ENCODE results near the gene ZNF536. TPM values are rescaled to one million over a fixed set of nuclear protein-coding genes. Genes with fewer than 3 reads are reported as not detected.

Gene ZNF536
- total and polyA plus RNA-seq, 2 of the 4 experiments (the other 2 are of a cell fraction): not detected

- H2BK120ac ChIP-seq (ENCODE audit: low read depth, low read length): no peak overlapping the region
- H2BK5ac ChIP-seq (ENCODE audit: low read depth, low read length, poor library complexity, severe bottlenecking): no peak overlapping the region
- no peak overlapping the region for H4K91ac ChIP-seq (ENCODE audit: insufficient read depth, low read depth, low read length)
- H3K79me1 ChIP-seq (ENCODE audit: low read depth in 1 of 2, low read length in 2 of 2): no peaks in the 10 kb centered on the region
- H3K4me3 ChIP-seq (ENCODE audit: insufficient read depth, low read depth, low read length): no peak overlapping the region
- TF ChIP-seq, protein P1, sequence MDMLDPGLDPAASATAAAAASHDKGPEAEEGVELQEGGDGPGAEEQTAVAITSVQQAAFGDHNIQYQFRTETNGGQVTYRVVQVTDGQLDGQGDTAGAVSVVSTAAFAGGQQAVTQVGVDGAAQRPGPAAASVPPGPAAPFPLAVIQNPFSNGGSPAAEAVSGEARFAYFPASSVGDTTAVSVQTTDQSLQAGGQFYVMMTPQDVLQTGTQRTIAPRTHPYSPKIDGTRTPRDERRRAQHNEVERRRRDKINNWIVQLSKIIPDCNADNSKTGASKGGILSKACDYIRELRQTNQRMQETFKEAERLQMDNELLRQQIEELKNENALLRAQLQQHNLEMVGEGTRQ (IDR thresholded peaks at IDR 0.05; ENCODE audit: low read depth, low read length): no peak
- TF ChIP-seq RFX5 (IDR thresholded peaks at IDR 0.05; ENCODE audit: low read depth, low read length) (no peak), CHD1 (IDR thresholded peaks at IDR 0.05; ENCODE audit: low read depth, low read length) (no peak), MAFK (IDR thresholded peaks at IDR 0.05; ENCODE audit: low read depth, low read length) (no peak), CTCF (conservative IDR thresholded peaks at IDR 0.05; ENCODE audit: low read depth, low read length) (no peak), SMC3 (IDR thresholded peaks at IDR 0.05; ENCODE audit: low read depth, low read length) (no peak), MAZ (IDR thresholded peaks at IDR 0.05; ENCODE audit: borderline replicate concordance, low read depth, low read length) (no peak), FOS (IDR thresholded peaks at IDR 0.05; ENCODE audit: low read depth, low read length) (no peak), CEBPB (IDR thresholded peaks at IDR 0.05; ENCODE audit: low read depth, low read length) (no peak), BHLHE40 (IDR thresholded peaks at IDR 0.05; ENCODE audit: low read depth, low read length) (no peak), MXI1 (IDR thresholded peaks at IDR 0.05; ENCODE audit: borderline replicate concordance, low read depth, low read length) (no peak), POLR2A (IDR thresholded peaks at IDR 0.05; ENCODE audit: low read depth, low read length) (no peak), RAD21 (IDR thresholded peaks at IDR 0.05; ENCODE audit: low read length) (no peak), NFE2L2 (IDR thresholded peaks at IDR 0.05; ENCODE audit: low read depth, low read length) (no peak), RCOR1 (IDR thresholded peaks at IDR 0.05; ENCODE audit: insufficient replicate concordance, low read length) (no peak)
- TF ChIP-seq, protein P2, sequence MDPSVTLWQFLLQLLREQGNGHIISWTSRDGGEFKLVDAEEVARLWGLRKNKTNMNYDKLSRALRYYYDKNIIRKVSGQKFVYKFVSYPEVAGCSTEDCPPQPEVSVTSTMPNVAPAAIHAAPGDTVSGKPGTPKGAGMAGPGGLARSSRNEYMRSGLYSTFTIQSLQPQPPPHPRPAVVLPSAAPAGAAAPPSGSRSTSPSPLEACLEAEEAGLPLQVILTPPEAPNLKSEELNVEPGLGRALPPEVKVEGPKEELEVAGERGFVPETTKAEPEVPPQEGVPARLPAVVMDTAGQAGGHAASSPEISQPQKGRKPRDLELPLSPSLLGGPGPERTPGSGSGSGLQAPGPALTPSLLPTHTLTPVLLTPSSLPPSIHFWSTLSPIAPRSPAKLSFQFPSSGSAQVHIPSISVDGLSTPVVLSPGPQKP (IDR thresholded peaks at IDR 0.05; ENCODE audit: borderline replicate concordance, low read depth, low read length): no peak
- no peak overlapping the region for H3K9ac ChIP-seq (ENCODE audit: low read depth, low read length)
- H3K18ac ChIP-seq (ENCODE audit: low read depth, low read length): no peak overlapping the region
- H4K8ac ChIP-seq (ENCODE audit: low read depth in 2 of 2, low read length in 2 of 2): no peak overlapping the region
- peaks cover 35% of the 10 kb centered on the region; the same call in 1 of the 2 replicates for H3K9me3 ChIP-seq (ENCODE audit: control insufficient read depth, insufficient read depth, low read length)
- dilution Hi-C loops (cut with HindIII; ENCODE audit: low sequenced_read_pairs, unreplicated experiment) (no loop called here), intact Hi-C loops (cut with micrococcal nuclease) (no loop called here), in situ Hi-C loops (cut with MboI; ENCODE audit: low sequenced_read_pairs) (no loop called here)
- no peak overlapping the region for H3K4me2 ChIP-seq (ENCODE audit: low read depth, low read length)
- no peak overlapping the region for H2AK5ac ChIP-seq (ENCODE audit: low read depth, low read length)
- CTCF ChIA-PET: no interaction called here
- H3K4ac ChIP-seq (ENCODE audit: low read depth, low read length): no peak overlapping the region
- no peak overlapping the region for H2AK9ac ChIP-seq (replicated peaks; ENCODE audit: low read depth, low read length, poor library complexity)
- ATAC-seq (ENCODE audit: low read depth): no peak
- no peak overlapping the region for H2BK20ac ChIP-seq (ENCODE audit: low read depth, low read length)
- no peak overlapping the region for H4K5ac ChIP-seq (ENCODE audit: low read depth, low read length)
- no peak overlapping the region for H3K56ac ChIP-seq (ENCODE audit: extremely low read depth, insufficient read depth, low read length)
- no peaks in the 10 kb centered on the region for H3K36me3 ChIP-seq (ENCODE audit: control insufficient read depth, insufficient read depth, low read length)
- no peak overlapping the region for H2AFZ ChIP-seq (replicated peaks; ENCODE audit: low read length, poor library complexity)
- H4K20me1 ChIP-seq (ENCODE audit: insufficient read depth, low read length): no peaks in the 10 kb centered on the region
- no peak overlapping the region for H3K27ac ChIP-seq (ENCODE audit: insufficient read depth, low read length)
- no TSS peak for BruUV-seq (replicated peaks)
- no peak for DNase-seq
- no peak overlapping the region for H3K14ac ChIP-seq (replicated peaks; ENCODE audit: low read depth, low read length)
- H3K9me1 ChIP-seq (ENCODE audit: insufficient read depth, low read length): no peaks in the 10 kb centered on the region
- H2BK15ac ChIP-seq (ENCODE audit: low read depth, low read length): no peak overlapping the region
- POLR2A ChIA-PET (ENCODE audit: unreplicated experiment): no interaction called here
- H3K4me1 ChIP-seq (ENCODE audit: control insufficient read depth, insufficient read depth, low read length): no peaks in the 10 kb centered on the region
- H3K27me3 ChIP-seq (ENCODE audit: control insufficient read depth, insufficient read depth, low read length): no peaks in the 10 kb centered on the region
- no peak overlapping the region for H3K23ac ChIP-seq (ENCODE audit: low read depth, low read length)
- WGBS, 2 experiments (ENCODE audit: extremely low coverage in 2 of 2, insufficient read length in 1 of 2): 38% methylated on average over 3 of the region's 13 CpGs; no CpG with 5 or more reads in 1 of the 2 experiments
These were observed 13.2 kb upstream of the ZNF536 start for GRCh38 chr19:30358821-30359580.

All from IMR-90 (cell line).